Ishikawa (cell line): Measurements from ENCODE around the gene YBEY.

Experiments used
- CEBPB ChIP-seq: IDR thresholded peaks from 2 replicates; pipeline ENCODE4 v1.6.1; 2012
- CREB1 ChIP-seq: IDR thresholded peaks from 2 replicates; pipeline ENCODE4 v1.6.1; 2012; ENCODE audit warnings: low read depth
- EGR1 ChIP-seq: IDR thresholded peaks from 2 replicates; pipeline ENCODE4 v1.6.1; 2012
- EP300 ChIP-seq: IDR thresholded peaks from 2 replicates; pipeline ENCODE4 v1.6.1; 2012; ENCODE audit warnings: borderline replicate concordance
- FOXM1 ChIP-seq: IDR thresholded peaks from 2 replicates; pipeline ENCODE4 v1.6.1; 2012; ENCODE audit warnings: low read depth, borderline replicate concordance
- MAX ChIP-seq: IDR thresholded peaks from 2 replicates; pipeline ENCODE4 v1.6.1; 2012
- NFIC ChIP-seq: IDR thresholded peaks from 2 replicates; pipeline ENCODE4 v1.6.1; 2012
- RAD21 ChIP-seq: IDR thresholded peaks from 2 replicates; pipeline ENCODE4 v1.6.1; 2012; ENCODE audit warnings: low read depth
- REST ChIP-seq: IDR thresholded peaks from 2 replicates; pipeline ENCODE4 v1.6.1; 2012; ENCODE audit warnings: low read depth, mild to moderate bottlenecking
- TAF1 ChIP-seq: IDR thresholded peaks from 2 replicates; pipeline ENCODE4 v1.6.1; 2012; ENCODE audit warnings: low read depth, mild to moderate bottlenecking
- TCF12 ChIP-seq: IDR thresholded peaks from 2 replicates; pipeline ENCODE4 v1.6.1; 2012; ENCODE audit warnings: low read depth
- TEAD4 ChIP-seq: IDR thresholded peaks from 2 replicates; pipeline ENCODE4 v1.6.1; 2012
- USF1 ChIP-seq: IDR thresholded peaks from 2 replicates; pipeline ENCODE4 v1.6.1; 2012
- YY1 ChIP-seq: IDR thresholded peaks from 2 replicates; pipeline ENCODE4 v1.6.1; 2012; ENCODE audit warnings: low read depth
- ZBTB7A ChIP-seq: IDR thresholded peaks from 2 replicates; pipeline ENCODE4 v1.6.1; 2012; ENCODE audit warnings: low read depth

The YBEY gene

GRCh38 chr21:46254208-46254975 is 31.8 kb upstream of the YBEY start:
- TF ChIP-seq MAX (no peak), EGR1 (no peak), EP300 (no peak), ZBTB7A (no peak), YY1 (no peak), CEBPB (no peak), FOXM1 (no peak), TAF1 (no peak), RAD21 (no peak), TCF12 (no peak), CREB1 (no peak)

GRCh38 chr21:46255166-46255565 is 31.0 kb upstream of the YBEY start:
- TF ChIP-seq ZBTB7A, result no peak
- no peak for TF ChIP-seq EP300
- TF ChIP-seq TCF12, result no peak
- no peak for TF ChIP-seq CREB1
- TF ChIP-seq USF1, result no peak
- TF ChIP-seq TEAD4, result no peak

- TF ChIP-seq EP300 (no peak), CREB1 (no peak), EGR1 (no peak), REST (no peak), TEAD4 (no peak), CEBPB (no peak), TCF12 (no peak), NFIC (no peak), TAF1 (no peak), USF1 (no peak), FOXM1 (no peak), MAX (no peak), YY1 (no peak)
Observed at GRCh38 chr21:46255758-46256337, 30.3 kb upstream of the YBEY start.

GRCh38 chr21:46256501-46256994 is 29.6 kb upstream of the YBEY start:
- TF ChIP-seq ZBTB7A (no peak), CREB1 (no peak), TAF1 (no peak), FOXM1 (no peak), MAX (no peak), YY1 (no peak), REST (no peak), EP300 (no peak), EGR1 (no peak), NFIC (no peak), USF1 (no peak), CEBPB (no peak)

GRCh38 chr21:46264046-46264689 is 22.0 kb upstream of the YBEY start:
- no peak for TF ChIP-seq TEAD4
- TF ChIP-seq MAX, result no peak
- TF ChIP-seq EP300, result no peak
- TF ChIP-seq TCF12, result no peak
- TF ChIP-seq EGR1, result no peak
- TF ChIP-seq NFIC, result no peak
- TF ChIP-seq REST, result no peak
- no peak for TF ChIP-seq CEBPB
- no peak for TF ChIP-seq TAF1
- no peak for TF ChIP-seq USF1
- no peak for TF ChIP-seq CREB1
- TF ChIP-seq RAD21, result no peak
